Stimulated activated CD4-positive, alpha-beta T cell treated with anti-CD3 and anti-CD28 coated beads, Interleukin-12 subunit alpha, Interleukin-12 subunit beta, amount 100 ng/mL, for 24 hours (primary cell): ENCODE data around the gene TEPSIN.

Experiments used
- DNase-seq, 2 experiments: peaks; one replicate each; pipeline ENCODE4 v3.0.0-alpha.2; 2020; ENCODE audit warnings: low read depth in 2 of 2

Gene TEPSIN

DNA sequence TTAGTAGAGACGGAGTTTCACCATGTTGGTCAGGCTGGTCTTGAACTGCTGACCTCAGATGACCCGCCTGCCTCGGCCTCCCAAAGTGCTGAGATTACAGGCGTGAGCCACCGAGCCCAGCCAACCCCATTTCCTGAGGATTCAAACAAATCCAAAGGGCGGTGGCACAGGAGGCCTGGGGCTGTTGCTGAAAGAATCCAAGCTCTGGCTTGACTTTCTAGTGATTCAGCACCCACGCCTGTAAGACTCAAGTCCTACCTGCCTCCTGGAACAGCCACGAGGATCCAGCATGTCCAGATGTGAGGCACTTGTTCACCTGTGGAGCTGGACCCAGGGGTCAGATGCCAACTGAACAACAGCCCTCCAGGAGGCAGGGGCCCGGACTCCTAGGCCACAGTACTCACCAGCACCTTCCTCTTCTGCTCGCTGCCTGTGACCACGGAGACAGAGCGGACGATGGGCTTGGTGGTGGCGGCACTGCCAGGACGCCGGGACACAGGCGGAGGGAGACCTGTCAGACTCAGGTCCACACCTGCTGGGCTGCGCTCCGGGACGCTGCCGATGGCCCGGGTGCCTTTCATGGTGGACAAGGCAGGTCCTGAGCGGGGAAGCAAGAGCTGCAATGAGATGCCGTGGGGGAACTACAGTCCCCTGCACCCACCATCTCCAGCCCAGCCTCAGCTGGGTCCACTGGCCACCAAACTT lies 19.2 kb downstream of the TEPSIN start:
- no peak for DNase-seq

DNA sequence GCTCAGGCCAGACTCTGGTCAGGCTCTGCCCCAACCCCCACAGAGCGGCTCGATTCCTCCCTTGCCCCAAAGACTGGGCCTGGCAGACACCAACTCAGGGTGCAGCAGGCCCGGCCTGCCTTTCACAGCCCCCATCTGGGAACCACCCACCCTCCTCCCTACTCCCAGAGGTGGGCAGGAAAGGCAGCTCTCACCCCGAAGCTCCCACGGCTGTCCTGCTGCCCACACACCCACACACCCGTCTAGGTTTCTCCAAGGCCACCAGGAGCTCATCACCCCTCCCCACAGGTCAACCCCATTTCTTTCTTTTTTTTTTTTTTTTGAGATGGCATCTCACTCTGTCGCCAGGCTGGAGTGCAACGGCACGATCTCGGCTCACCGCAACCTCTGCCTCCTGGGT lies 19.9 kb downstream of the TEPSIN start:
- DNase-seq = no peak

DNA sequence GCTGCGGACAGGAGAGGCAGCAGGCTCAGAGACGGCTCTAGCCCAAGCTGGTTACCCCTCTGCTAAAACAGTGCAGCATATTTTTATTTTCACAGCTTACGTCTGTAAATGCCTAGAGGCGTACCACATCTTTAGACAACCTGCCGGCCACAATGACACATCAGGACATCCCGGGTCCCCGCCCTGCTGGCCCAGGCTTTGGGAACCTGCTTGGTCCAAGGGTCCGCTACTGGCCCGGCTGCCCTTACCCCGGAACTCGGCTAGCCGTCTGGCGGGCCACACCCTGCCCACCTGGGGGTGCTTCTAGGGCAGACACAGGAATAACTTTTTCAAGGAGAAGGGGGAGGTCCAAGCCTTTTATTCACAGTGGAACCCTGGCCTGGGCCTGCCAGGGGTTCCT lies 20.4 kb downstream of the TEPSIN start:
- DNase-seq = no peak

DNA sequence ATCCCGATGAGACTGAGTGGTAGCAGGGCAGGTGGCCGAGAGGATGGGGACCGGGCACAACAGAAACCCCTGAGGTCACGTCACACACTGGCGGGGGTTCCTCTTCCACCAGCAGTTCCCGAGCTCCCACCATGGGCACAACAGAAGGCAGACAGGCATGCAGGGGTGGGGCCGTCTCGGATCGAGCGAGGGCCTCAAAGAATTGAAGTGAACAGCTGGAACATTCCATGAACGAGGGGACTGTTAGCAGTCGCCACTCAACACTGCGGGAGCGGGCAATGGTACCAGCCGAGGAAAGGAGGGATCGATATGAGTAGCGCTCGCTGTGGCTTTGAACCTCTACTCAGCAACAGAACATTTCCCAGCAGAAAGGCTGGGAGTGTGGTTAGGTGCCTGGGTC lies 21.4 kb downstream of the TEPSIN start:
- DNase-seq = no peak

DNA sequence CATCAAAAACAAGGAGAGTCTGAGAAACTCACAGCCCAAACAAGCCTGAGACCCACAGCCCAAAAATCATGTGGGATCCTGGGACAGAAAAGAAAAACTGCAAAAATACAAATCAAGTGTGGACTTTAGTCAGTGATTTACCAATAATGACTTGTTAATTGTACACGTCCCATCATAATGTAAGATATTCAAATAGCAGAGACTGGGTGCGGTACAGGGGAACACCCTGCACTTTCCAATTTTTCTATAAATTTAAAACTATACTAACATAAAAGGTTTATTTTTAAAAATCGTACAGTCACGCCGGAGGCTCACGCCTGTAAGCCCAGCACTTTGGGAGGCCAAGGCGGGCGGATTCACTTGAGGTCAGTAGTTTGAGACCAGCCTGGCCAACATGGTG lies 24.9 kb downstream of the TEPSIN start:
- no peak for DNase-seq

DNA sequence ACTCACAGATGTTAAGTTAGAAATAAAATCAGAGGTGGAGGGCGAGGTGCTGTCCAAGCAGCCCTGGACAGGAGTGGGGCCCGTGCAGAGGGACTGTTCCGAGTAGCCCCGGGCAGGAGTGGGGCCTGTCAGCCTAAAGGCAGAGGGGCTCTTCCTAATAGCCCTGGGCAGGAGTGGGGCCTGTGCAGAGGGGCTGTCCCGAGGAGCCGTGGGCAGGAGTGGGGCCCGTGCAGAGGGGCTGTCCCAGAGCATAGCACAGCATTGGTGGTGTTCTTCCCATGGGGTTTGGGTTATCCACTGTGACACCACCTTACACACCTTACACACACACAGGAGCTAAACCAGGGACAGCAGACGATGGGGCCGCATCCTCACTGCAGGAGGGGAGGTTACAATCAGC lies 26.5 kb downstream of the TEPSIN start:
- DNase-seq = no peak

DNA sequence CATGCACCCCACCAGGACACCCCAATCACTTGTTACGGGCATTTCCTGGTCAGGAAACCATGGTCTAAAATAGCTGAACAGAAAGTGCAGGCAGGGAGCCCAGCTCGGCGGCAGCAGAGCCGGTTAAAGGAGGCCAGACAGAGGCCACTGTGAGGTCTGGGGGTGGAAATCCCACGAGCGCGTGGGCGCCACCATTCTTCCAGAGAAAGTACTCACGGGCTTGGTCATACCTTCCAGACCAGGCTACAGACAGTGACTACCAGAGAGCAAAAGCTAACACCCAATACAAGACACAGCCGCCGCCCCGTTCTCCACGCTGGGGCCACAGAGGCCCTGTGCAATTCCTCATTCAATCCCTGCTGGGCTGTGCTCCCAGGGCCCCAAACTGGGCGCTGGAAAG lies 28.0 kb downstream of the TEPSIN start:
- DNase-seq = no peak

DNA sequence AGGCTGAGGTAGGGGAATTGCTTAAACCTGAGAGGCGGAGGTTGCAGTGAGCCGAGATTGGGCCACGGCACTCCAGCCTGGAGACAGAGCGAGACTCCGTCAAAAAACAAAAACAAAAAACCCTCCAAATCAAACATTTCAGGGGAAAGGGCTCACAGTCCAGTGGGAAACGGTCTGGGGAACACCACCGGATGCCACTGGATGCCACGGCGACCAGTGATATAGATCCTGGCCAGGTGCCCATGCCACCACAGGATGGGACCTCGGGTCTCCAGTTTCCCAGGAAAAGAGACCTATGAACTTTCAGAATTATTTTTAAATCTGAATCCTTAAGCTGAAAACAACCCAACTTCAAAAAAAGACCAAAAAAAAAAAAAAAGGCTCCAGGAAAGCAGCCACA lies 28.4 kb downstream of the TEPSIN start:
- DNase-seq = no peak

DNA sequence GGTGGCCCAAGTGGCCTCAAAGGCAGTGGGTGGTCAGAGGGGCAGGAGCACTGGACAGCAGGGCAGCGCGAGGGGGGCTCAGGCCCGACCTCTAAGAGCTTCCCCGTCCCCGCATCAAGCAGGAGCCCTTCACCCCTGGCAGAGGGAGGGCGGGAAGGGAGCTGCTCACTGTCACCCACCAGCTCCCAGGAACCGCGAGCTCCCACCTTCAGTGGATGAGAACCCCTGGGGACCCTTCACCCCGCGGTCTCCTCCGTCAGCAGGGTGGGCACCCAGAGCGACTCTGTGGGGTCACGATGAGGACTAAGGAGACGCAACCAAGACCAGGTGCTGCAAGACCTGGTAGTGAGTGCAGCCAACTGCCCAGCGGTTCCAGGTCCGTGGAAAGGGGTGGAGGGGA lies 29.7 kb downstream of the TEPSIN start:
- DNase-seq = no peak

DNA sequence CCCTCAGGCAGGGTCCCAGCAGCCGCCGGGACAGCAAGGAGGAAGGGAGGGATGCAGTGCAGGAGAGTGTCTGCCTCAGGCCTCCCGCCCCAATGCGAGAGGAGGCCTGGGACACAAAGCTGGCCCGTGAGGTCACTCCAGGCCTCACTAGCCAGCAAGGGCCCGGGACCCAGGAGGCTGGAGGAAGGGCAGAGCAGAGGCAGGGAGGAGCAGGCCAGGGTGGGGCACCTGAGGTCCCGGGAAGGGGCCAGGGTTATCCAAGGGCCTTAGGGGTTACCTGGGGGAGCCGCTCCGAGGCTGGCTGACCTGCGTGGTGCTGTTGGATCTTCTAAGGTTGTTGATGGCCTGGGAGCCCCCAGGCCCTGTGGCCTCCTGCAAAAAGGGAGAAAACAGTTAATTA lies 30.2 kb downstream of the TEPSIN start:
- no peak for DNase-seq

DNA sequence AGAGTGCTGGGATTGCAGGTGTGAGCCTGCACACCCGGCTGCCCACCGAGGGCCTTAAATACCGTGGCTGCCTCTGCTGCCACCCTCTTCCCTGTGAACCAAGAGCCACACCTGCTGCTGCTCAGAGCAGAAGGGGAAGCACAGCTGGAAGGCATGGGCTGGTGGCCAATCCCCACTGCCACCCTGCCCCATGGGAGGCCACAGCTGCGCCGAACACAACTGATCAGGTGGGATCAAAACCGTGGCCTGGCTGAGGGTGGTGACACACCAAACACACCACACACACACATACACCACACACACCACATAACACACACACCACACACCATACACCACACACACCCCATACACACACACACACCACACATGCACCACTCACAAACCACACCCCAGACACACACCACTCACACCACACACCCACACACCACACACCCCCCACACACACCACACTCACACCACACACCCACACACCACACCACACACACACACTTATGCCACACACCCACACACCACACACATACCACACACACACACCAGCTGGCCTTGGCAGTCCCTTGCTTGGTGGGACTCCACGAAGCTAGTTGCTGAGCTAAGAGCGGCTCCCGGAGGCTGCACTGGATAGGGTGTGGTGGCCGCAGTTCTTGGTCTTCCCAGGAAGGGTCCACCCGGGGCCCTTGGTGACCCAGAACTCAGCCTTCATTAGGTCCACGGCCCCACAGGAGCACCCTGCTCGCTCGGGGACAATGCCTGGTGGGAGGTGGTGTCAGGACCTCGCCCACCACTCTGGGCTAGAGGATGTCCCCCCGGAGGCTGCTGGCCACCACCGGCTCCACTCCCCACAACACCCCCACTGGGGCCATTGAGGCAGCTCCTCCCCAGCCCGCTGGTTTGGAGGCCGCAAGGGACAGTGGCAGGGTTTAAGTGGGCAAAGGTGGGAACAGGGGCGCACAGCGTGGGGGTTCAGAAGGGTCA lies 31.0 kb downstream of the TEPSIN start:
- DNase-seq = no peak

DNA sequence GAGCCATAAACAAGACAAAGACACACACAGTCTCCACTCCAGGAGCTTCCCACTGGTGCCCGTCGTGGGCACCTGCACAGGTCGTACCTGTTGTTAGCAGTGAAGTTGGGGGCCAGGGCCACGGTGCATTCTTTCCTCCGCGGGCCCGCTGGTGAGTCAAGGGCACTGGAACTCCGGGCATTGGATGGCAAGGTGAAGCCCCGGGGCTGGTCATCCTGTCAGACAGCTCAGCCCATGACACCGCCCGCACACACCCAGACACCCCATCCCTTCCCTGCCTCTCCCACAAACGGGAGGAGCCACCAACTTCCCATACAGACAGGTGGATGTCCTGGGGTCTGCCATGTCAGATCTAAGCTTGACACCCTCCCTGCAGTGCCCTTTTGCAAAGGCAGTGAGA lies 32.2 kb downstream of the TEPSIN start:
- no peak for DNase-seq

DNA sequence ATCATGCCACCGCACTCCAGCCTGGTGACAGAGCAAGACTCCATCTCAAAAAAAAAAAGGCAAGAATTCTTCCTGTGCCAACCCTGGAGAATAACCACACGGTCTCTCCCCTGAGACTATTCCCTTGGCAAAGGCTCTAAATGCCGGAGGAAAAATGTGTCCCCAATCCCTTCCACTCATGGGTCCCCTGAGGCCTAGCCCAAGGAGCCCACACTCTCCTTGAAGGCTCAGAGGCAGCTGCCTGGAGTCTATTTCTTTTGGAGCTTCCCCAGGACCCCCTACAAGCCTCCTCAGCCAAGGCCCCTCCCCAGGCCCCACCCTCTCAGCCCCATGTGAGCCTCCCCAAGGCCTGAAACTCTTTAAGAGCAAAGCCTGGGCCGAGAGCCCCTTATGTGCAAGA lies 32.7 kb downstream of the TEPSIN start:
- no peak for DNase-seq

DNA sequence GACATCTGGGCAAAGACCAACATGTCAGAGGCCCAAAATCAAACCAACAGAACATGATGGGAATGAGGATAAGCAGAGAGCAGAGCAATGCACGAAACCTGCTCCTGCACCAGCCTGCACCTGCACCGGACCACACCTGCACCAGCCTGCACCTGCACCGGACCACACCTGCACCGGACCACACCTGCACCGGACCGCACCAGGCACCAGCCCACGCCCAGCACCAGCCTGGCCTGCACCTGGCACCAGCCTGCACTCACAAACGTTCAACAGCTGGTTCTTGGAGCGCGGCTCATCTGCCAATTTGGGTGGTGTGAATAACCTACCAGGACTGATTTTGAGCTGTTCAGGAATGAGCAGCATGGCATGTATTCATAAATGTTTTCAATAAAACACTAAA lies 34.3 kb downstream of the TEPSIN start:
- DNase-seq = no peak

DNA sequence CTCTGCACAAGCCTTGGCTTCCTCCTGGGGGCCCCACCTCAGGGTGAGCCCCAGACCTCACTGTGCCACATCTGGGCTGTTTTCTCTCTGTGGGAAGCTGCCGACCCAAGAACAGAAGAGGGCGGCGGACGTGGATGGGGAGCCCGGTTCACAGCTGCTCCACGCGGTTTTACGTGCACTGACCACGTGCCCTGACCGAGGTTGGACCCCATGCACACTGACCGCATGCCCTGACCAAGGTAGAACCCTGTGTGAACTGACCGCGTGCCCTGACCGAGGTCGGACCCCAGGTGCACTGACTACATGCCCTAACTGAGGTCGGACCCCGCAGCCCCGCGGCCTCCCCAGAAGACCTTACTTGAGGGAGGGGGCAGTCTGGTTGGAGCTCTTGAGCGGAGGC lies 35.7 kb downstream of the TEPSIN start:
- DNase-seq = no peak

DNA sequence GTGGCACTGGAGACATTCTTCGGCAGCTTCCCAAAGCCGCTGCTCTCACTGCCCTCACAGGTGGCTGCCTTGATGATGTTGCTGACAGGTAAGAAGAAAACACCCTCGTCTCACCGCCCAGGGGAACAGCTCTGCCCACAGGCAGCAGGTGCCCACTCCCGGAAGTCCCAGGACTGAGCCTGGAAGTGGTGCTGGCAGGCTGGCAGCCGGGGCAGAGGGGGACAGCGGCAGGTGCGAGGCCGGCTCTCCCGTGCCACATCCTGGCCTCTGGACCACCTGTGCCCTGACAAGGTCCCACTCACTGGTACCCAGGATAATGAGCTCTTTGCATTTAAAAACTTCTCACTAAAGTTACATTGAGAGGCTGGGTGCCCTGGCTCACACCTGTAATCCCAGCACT lies 36.5 kb downstream of the TEPSIN start:
- no peak for DNase-seq

DNA sequence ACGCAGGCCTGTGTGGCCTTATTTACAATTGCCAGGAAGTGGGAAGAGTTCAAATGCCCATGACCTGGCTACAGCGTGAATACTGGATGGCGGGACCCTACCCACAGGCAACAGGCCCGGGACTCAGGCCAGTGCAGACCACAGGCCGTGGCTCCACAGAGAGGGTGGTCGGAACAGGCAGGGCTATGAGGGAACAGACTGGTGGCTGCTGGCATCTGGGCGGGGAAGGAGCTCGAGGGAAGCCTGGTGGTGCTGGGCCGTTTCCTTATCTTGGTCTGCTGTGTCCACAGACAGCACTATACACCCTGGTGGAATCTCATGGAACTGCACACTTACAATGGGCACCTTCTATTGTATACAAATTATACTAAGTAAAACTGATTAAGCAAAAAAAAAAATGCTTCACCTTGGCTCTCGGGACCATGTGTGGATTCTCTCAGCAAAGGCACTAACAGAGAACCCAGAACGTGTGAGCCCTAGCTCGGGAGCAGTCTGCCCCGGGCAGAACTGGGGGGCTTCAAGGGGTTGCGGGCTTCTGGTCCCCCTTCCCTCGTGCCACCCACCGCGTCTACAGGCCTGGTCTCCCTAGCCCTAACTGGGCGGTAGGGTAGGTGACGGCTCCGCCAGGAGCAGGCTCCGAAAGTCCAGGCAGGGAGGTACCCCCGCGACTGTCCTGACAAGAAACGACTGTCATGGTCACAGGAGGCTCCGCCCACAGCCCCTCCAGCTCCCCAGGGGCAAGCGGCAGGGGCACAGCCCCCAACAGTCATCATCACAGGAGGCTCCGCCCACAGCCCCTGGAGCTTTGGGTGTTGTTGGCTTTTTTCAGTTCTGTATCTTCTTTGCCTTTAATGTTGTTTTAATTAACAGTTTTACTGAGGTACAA lies 37.9 kb downstream of the TEPSIN start:
- peak in 1 of 2 experiments; percentile 16 for DNase-seq

DNA sequence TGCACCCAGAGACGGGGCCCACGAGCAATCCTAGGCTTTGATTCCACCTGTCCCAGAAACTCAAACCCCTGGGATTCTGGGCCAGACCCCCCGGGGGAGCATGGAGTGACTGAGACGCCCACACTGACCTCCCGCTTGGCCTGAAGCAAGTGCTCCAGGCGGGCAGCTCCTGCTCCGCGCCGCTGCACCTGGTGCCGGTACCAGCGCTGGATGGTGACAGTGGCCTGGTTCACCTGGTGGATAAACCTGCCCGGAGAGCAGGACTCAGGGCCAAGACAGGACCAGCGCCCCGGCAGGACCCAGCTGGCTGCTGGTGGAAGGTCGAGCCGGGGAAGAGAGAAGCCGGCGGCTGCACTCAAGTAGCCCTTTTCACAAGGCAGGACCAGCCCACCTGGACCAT lies 38.7 kb downstream of the TEPSIN start:
- DNase-seq = no peak

DNA sequence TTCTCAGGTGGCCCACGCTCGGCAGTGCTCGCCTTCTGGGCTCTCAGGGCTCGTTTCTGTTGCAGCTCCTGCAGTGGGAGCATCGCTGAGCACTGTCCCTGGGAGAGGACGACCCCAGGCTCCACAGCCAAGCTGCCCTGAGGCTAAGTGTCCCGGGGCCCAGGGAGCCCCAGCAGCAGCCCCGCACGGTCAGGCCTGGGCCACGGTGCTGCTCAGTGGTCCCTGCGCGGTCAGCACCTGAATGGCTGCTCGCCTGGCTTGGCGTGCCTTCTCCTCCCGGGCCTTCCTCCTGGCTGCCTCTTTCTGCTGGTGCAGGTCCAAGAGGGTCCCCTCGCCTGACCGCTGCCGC lies 39.4 kb downstream of the TEPSIN start:
- no peak for DNase-seq

DNA sequence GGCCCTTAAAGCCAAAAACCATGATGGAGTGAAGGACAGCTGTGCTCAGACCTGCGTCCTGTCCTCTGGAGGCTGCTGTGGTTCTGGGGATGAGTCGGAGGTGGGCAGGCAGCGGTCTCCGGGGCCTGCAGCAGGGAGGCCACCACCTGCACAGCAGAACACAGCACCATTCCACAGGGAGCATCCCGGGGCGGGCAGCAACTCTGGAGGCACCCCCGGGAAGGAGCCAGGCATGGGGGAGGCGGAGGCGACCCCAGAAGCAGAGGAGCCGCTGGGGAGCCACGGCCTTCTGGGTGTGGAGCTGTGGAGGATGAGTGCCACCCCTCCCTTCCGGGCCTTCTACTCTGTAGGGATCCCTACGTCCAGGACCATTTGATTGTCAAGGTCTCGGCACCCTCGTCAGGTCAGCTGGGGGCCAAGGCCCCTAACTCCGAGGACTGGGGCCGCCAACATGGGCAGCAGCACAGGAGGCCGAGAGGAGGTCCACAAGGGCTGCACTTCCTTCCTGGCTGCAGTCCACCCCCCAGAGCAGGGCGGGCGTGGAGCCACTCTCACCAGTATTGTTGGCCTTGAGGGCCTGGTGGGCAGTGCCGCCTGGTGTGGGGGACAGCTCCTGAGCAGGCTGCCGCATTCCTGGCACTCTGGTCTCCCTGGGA lies 39.9 kb downstream of the TEPSIN start:
- DNase-seq = no peak

DNA sequence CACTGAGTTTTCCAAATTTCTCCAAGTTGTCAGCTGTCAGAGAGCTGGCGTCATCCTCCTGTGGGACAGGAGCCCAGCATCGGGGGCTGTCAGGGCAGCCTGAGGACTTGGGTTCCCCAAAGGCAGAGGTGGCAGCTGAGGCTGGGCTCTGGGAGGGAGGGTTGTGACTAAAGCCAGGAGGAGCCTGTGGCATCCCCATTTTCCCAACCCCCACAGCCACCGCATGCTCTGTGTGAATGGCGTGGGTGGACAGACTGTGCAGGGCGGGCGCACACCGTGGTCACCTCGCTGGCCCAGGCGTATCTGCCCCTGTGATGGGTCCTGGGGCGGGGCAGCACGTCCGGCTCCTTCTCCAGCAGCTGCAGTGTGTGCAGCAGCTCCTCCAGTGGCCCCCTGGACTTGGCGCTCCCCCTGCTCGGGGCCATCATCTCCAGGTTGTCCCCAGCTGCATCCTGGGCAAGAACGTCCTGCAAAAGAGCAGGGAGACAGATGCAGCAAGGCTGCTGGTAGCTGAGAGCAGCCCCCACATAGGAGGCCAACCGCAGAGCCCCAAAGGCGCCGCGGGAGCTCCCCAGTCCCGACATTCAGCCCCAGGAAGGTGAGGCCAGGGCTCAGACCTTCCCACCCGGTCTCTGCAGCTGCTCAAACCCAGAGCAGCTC lies 40.9 kb downstream of the TEPSIN start:
- no peak for DNase-seq
